Kidney (tissue), 14 donors: ENCODE results near the gene SSR4. TPM values are rescaled to one million over a fixed set of nuclear protein-coding genes. Genes with fewer than 3 reads are reported as not detected.

Experiments used
- DNase-seq, 5 donors: peaks; one replicate each; pipeline ENCODE4 v3.0.0-alpha.2; 2013 to 2020
- FAIRE-seq: peaks from 2 replicates; lab custom pipeline; 2012; peaks lifted over from hg19 to GRCh38; lab: Jason Lieb, UNC
- H3K27ac ChIP-seq, 2 donors: one replicate each; pipeline ENCODE4 v1.7.0; 2013; ENCODE audit warnings: low read depth in 2 of 2, low read length in 2 of 2, inconsistent platforms in 1 of 2
- H3K27me3 ChIP-seq: one replicate; pipeline ENCODE4 v1.7.1; 2013; ENCODE audit warnings: low read length, inconsistent platforms; ENCODE audit not compliant: control insufficient read depth, insufficient read depth
- H3K36me3 ChIP-seq, 3 donors: one replicate each; pipeline versions ENCODE4 v1.7.0 to v1.7.1; 2013; ENCODE audit warnings: low read length in 3 of 3, control low read depth in 1 of 3, inconsistent platforms in 1 of 3; ENCODE audit not compliant: insufficient read depth in 3 of 3, control insufficient read depth in 2 of 3
- H3K4me1 ChIP-seq, 3 donors: one replicate each; pipeline versions ENCODE4 v1.7.0 to v1.7.1; 2013; ENCODE audit warnings: low read length in 3 of 3, inconsistent platforms in 1 of 3, low read depth in 1 of 3; ENCODE audit not compliant: control insufficient read depth in 2 of 3, insufficient read depth in 2 of 3
- H3K4me3 ChIP-seq, 3 donors: one replicate each; pipeline versions ENCODE4 v1.7.0 to v1.8.1; 2013; ENCODE audit warnings: low read length in 3 of 3, control low read depth in 1 of 3, inconsistent platforms in 1 of 3
- H3K9ac ChIP-seq, 3 donors: one replicate each; pipeline versions ENCODE4 v1.7.0 to v1.7.1; 2013; ENCODE audit warnings: low read length in 3 of 3, control low read depth in 1 of 3, inconsistent platforms in 1 of 3
- H3K9me3 ChIP-seq, 3 donors: one replicate each; pipeline versions ENCODE4 v1.7.0 to v1.7.1; 2013; ENCODE audit warnings: low read length in 3 of 3, control low read depth in 1 of 3, inconsistent platforms in 1 of 3; ENCODE audit not compliant: control insufficient read depth in 2 of 3, insufficient read depth in 1 of 3
- intact Hi-C: fragments of 100-400 bp; cut with DNase I; formaldehyde crosslinking; loops from one replicate; pipeline ENCODE4 v1.11.1; 2022
- polyA plus RNA-seq: library from polyadenylated mRNA; stranded (reverse); fragments of 350-450 nt; fragmentation: Illumina TruSeq; extraction: RNeasy Lipid Tissue Mini Kit (QIAGEN cat#74804); gene quantifications from one replicate; pipeline ENCODE4 v1.2.3, GENCODE V29; 2014; ENCODE audit warnings: low read depth, low replicate concordance; ENCODE audit not compliant: insufficient read depth
- total RNA-seq: library from RNA; stranded (reverse); fragmentation: NEBNext Ultra II Directional; extraction: Animal tissue kit (Norgen Biotek cat#: 25700); gene quantifications from one replicate; pipeline ENCODE4 v1.2.1, GENCODE V29; 2021
- TF ChIP-seq, protein P1 (sequence below): IDR thresholded peaks from 3 replicates; pipeline ENCODE4 v1.5.1; 2012; ENCODE audit warnings: mild to moderate bottlenecking, moderate library complexity, borderline replicate concordance; ENCODE audit not compliant: insufficient read depth; ENCODE audit errors: extremely low read depth
- donor health status: control.
- donor health status: control.
- donor health status: control.
- donor health status: control.
- donor health status: control.
- donor health status: DM: yes; HTN: yes; CAD: no.
- donor health status: Normal renal cell carcinoma (clear cell type).

Gene SSR4
- total and polyA plus RNA-seq, 2 donors from 2014 or later: 226 to 473 TPM

DNA sequence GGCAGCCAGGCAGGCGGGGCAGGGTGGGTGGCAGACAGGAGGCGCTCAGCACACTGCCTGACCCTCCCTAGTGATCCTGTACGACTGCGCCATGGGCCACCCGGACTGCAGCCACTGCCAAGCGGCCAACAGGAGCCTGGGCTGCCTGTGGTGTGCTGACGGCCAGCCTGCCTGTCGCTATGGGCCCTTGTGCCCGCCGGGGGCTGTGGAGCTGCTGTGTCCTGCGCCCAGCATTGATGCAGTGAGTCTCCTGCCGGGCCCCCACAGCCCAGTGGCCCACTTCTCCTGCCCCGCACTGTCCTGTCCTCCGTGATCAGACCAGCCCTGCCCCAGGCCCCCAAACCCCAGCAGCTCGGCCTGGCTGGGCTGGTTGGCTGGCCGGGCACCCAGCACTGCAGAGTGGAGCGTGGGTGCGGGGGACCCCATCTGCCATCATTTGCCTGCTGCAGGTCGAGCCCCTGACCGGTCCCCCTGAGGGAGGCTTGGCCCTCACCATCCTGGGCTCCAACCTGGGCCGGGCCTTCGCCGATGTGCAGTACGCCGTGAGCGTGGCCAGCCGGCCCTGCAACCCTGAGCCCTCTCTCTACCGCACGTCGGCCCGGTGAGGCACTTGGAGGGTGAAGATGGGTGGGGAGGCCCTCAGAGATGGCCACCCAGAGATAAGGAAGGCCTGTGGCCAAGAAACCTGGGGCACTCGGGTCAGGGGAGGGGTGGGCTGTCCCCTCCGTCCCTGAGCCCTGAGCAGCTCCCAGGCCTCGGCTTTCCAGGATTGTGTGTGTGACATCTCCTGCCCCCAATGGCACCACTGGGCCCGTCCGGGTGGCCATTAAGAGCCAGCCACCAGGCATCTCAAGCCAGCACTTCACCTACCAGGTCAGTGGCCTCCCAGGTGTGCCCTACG is 22.8 kb upstream of the SSR4 start:
- TF ChIP-seq, protein P1, sequence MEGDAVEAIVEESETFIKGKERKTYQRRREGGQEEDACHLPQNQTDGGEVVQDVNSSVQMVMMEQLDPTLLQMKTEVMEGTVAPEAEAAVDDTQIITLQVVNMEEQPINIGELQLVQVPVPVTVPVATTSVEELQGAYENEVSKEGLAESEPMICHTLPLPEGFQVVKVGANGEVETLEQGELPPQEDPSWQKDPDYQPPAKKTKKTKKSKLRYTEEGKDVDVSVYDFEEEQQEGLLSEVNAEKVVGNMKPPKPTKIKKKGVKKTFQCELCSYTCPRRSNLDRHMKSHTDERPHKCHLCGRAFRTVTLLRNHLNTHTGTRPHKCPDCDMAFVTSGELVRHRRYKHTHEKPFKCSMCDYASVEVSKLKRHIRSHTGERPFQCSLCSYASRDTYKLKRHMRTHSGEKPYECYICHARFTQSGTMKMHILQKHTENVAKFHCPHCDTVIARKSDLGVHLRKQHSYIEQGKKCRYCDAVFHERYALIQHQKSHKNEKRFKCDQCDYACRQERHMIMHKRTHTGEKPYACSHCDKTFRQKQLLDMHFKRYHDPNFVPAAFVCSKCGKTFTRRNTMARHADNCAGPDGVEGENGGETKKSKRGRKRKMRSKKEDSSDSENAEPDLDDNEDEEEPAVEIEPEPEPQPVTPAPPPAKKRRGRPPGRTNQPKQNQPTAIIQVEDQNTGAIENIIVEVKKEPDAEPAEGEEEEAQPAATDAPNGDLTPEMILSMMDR: no peak
- no peak for FAIRE-seq

DNA sequence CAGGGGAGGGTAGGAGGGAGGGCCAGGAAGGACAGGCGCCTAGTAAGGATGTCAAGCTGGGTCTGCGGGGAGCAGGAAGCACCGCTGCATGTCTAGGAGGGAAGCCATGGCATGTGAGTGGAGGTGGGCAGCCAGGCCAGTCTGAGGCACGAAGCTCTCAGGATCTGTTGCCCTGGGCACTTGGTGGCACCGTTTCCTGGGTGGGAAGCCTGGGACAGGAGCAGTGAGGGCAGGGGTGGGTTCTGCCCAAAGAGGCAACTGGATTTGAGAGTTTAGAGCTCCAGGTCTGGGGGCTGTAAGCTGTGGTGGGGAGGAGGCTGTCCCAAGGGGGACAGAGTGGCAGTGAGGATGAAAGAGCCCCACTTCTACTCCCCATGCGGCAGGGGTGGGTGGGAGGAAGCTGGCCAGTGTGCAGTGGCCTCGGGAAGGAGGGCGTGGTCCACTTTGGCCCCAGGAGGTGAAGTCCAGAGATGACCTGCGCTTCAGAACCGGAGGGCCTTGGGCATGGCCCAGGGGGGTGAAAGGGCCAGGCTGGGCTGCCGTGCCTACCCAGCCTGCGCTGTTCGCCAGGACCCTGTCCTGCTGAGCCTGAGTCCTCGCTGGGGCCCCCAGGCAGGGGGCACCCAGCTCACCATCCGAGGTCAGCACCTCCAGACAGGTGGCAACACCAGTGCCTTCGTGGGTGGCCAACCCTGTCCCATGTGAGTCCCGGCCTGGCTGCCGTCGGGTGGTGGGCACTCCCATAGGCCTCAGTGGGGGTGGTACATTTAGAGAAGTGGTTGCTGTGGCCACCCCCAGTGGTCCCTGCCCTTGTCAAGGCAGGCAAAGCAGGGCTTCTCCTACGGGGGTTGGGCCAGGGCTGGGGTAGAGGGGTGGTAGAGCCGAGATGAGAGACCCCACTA is 21.9 kb upstream of the SSR4 start:
- Histone ChIP-seq H3K27me3 (no peaks in the 10 kb centered on the region), H3K4me1 (no peaks in the 10 kb centered on the region), H3K36me3 (no peaks in the 10 kb centered on the region), H3K4me3 (no peak overlapping the region), H3K9ac (no peak overlapping the region), H3K9me3 (no peaks in the 10 kb centered on the region), H3K27ac (no peak overlapping the region)
- TF ChIP-seq, protein P1: no peak
- peak in 2 of 5 donors; percentile 26 to 62 for DNase-seq
- intact Hi-C loops: no loop called here
- no peak for FAIRE-seq

More for the DNA sequence above, 22.8 kb upstream of the SSR4 start:
- peak in 2 of 5 donors; percentile 24 to 71 for DNase-seq
- H3K4me3 ChIP-seq: no peak overlapping the region
- no peaks in the 10 kb centered on the region for H3K36me3 ChIP-seq
- no peaks in the 10 kb centered on the region for H3K4me1 ChIP-seq
- H3K27me3 ChIP-seq: no peaks in the 10 kb centered on the region
- intact Hi-C loops: no loop called here
- H3K27ac ChIP-seq: no peak overlapping the region
- no peak overlapping the region for H3K9ac ChIP-seq
- no peaks in the 10 kb centered on the region for H3K9me3 ChIP-seq

GRCh38 chrX:153773218-153773611 is 21.3 kb upstream of the SSR4 start:
- DNase-seq: no peak
- H3K27me3 ChIP-seq: no peaks in the 10 kb centered on the region
- H3K36me3 ChIP-seq: no peaks in the 10 kb centered on the region
- no peak for FAIRE-seq
- no peak overlapping the region for H3K27ac ChIP-seq
- intact Hi-C loops: no loop called here
- H3K4me3 ChIP-seq: no peak overlapping the region
- H3K4me1 ChIP-seq: no peaks in the 10 kb centered on the region
- no peaks in the 10 kb centered on the region for H3K9me3 ChIP-seq
- H3K9ac ChIP-seq: no peak overlapping the region
- TF ChIP-seq, protein P1: no peak
